ENCODE results near the gene LMCD1. TPM values are rescaled to one million over a fixed set of nuclear protein-coding genes. Genes with fewer than 3 reads are reported as not detected.

Gene LMCD1
- total and polyA plus RNA-seq, 2 of the 8 experiments (the other 6 are each of a cell fraction or from before 2014, with no cell fraction given): 12.3 to 26.5 TPM

- no peak for TF ChIP-seq EGR1 (IDR thresholded peaks at IDR 0.05; ENCODE audit: borderline replicate concordance, low read depth, low read length)
These were observed 18.5 kb upstream of the LMCD1 start (continued) for GRCh38 chr3:8482960-8483665.

Measured in H1 (cell line).